ENCODE data around the gene ZIM2.

DNA sequence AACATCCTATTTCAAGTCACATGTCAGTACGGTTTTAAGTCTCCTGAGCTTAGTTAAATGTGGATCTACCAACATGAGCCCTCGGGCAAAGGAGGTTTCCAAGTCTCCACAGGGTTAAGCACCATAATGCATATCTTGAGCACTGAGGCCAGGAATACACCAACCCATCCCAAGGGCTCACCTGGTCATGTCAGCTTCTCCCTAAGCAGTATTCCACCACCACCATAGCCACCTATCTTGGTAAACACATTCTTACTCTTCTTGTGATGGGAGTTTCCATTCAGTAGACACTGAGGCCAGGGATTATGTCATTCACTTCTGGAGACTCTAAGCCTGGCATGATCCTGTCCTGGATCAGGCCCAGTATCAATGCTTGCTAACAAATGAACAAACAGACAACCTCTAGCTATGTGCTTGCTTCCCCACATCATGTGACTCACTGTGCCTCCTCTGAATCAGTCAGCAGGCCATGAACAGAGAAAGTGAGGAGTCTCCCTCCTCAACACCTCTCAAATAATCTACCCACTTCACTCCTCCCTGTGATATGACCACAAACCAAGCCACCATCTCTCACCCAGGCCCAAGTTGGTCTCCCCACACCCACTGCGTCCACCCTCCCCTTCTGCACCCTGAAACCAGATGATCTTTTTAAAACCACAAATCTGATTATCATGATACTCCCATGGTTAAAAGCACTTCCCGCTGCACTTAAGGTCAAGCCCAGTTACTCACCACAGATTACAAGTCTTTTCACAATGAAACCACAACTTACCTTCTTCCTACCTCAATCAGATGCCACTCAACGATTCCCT is 5.8 kb downstream of the ZIM2 start:
- TF ChIP-seq NUFIP1 (IDR thresholded peaks at IDR 0.05; ENCODE audit: partially characterized antibody) (no peak), ZNF445 (CRISPR knock-in tag; IDR thresholded peaks at IDR 0.05; ENCODE audit: low read depth) (no peak), TRIM24 (IDR thresholded peaks at IDR 0.05) (no peak), FOXM1 (IDR thresholded peaks at IDR 0.05; ENCODE audit: low read depth) (no peak), FOXM1 (CRISPR knock-in tag; IDR thresholded peaks at IDR 0.05; ENCODE audit: low read depth) (no peak), POLR2A (conservative IDR thresholded peaks at IDR 0.05) (no peak), ZSCAN29 (IDR thresholded peaks at IDR 0.05) (no peak), ZBTB1 (CRISPR knock-in tag; IDR thresholded peaks at IDR 0.05; ENCODE audit: borderline replicate concordance, low read depth) (no peak), NCOR1 (IDR thresholded peaks at IDR 0.05) (no peak), NONO (IDR thresholded peaks at IDR 0.05; ENCODE audit: low read depth in 2 of 2, low read length in 1 of 2) (no peak), TAF1 (IDR thresholded peaks at IDR 0.05; ENCODE audit: control insufficient read depth, extremely low read depth, insufficient read depth, low read length, severe bottlenecking) (no peak)
- TF ChIP-seq, protein P1, sequence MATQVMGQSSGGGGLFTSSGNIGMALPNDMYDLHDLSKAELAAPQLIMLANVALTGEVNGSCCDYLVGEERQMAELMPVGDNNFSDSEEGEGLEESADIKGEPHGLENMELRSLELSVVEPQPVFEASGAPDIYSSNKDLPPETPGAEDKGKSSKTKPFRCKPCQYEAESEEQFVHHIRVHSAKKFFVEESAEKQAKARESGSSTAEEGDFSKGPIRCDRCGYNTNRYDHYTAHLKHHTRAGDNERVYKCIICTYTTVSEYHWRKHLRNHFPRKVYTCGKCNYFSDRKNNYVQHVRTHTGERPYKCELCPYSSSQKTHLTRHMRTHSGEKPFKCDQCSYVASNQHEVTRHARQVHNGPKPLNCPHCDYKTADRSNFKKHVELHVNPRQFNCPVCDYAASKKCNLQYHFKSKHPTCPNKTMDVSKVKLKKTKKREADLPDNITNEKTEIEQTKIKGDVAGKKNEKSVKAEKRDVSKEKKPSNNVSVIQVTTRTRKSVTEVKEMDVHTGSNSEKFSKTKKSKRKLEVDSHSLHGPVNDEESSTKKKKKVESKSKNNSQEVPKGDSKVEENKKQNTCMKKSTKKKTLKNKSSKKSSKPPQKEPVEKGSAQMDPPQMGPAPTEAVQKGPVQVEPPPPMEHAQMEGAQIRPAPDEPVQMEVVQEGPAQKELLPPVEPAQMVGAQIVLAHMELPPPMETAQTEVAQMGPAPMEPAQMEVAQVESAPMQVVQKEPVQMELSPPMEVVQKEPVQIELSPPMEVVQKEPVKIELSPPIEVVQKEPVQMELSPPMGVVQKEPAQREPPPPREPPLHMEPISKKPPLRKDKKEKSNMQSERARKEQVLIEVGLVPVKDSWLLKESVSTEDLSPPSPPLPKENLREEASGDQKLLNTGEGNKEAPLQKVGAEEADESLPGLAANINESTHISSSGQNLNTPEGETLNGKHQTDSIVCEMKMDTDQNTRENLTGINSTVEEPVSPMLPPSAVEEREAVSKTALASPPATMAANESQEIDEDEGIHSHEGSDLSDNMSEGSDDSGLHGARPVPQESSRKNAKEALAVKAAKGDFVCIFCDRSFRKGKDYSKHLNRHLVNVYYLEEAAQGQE (IDR thresholded peaks at IDR 0.05; ENCODE audit: borderline replicate concordance) = no peak
- TF ChIP-seq, protein P1 (CRISPR knock-in tag; IDR thresholded peaks at IDR 0.05; ENCODE audit: low read depth) = no peak
